Activated CD4-positive, alpha-beta T cell treated with anti-CD3 and anti-CD28 coated beads, Interleukin-2, amount 10 ng/mL, durations not matched to agents 24 days and 14 days (primary cell): ENCODE measurements around the gene PINLYP. TPM values are rescaled to one million over a fixed set of nuclear protein-coding genes. Genes with fewer than 3 reads are reported as not detected.
"Not testable (repeated sequence)": the region's sequence is repeated elsewhere in the genome, so short reads cannot be mapped to it uniquely, and the experiment has no call there.

Source experiments
- DNase-seq: peaks from one replicate; pipeline ENCODE4 v3.0.0; 2022
- H3K27ac Mint-ChIP-seq: one replicate; pipeline ENCODE4 v1.8.0; 2022; ENCODE audit warnings: mild to moderate bottlenecking, mixed read lengths
- H3K27me3 Mint-ChIP-seq: one replicate; pipeline ENCODE4 v1.8.0; 2022; ENCODE audit warnings: mixed read lengths
- H3K36me3 Mint-ChIP-seq: one replicate; pipeline ENCODE4 v1.8.0; 2022; ENCODE audit warnings: low read depth, mild to moderate bottlenecking, mixed read lengths
- H3K4me1 Mint-ChIP-seq: one replicate; pipeline ENCODE4 v1.8.0; 2021; ENCODE audit warnings: mixed read lengths
- H3K4me3 Mint-ChIP-seq: one replicate; pipeline ENCODE4 v1.8.0; 2022; ENCODE audit warnings: mild to moderate bottlenecking, moderate library complexity, mixed read lengths
- H3K9me3 Mint-ChIP-seq: one replicate; pipeline ENCODE4 v1.8.0; 2021; ENCODE audit warnings: mixed read lengths
- intact Hi-C: fragments of 100-400 bp; cut with micrococcal nuclease; formaldehyde crosslinking; loops from one replicate; pipeline ENCODE4 v1.15.1; 2023
- total RNA-seq: library from RNA; stranded (reverse); gene quantifications from 2 replicates; pipeline ENCODE4 v1.2.3, GENCODE V29; 2022

The PINLYP gene
- total RNA-seq, 1 donor from 2014 or later, result 7.9 TPM

GRCh38 chr19:43578787-43579186 lies 3.2 kb downstream of the PINLYP start:
- H3K27me3 Mint-ChIP-seq, result no peaks in the 10 kb centered on the region
- no peaks in the 10 kb centered on the region for H3K9me3 Mint-ChIP-seq
- no peak for DNase-seq
- intact Hi-C loops, result loop anchor here (5.0 kb wide), 1 partner anchor 131 kb away; no protein-coding TSS in a partner anchor
- H3K36me3 Mint-ChIP-seq, result peaks cover 11% of the 10 kb centered on the region
- peaks cover 36% of the 10 kb centered on the region for H3K4me1 Mint-ChIP-seq
- H3K4me3 Mint-ChIP-seq, result peak overlapping the region; percentile 85
- peak overlapping the region; percentile 70 for H3K27ac Mint-ChIP-seq

DNA sequence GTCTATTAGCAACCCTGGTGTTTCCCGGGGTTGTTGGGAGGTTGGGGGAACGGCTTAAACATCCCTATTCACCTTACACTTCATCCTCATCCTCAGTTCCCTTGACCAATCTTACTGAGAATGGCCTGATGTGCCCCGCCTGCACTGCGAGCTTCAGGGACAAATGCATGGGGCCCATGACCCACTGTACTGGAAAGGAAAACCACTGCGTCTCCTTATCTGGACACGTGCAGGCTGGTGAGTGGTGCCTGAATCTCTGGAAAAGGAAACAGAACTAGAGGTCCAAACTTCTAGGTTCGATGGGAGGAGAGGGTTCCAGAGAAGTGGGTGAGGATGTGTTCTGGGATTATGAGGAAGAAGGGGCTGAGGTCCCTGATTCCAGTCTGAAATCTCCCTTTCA lies 5.9 kb downstream of the PINLYP start:
- intact Hi-C loops, result no loop called here
- H3K4me1 Mint-ChIP-seq, result peaks cover 28% of the 10 kb centered on the region
- no peak for DNase-seq
- no peaks in the 10 kb centered on the region for H3K27me3 Mint-ChIP-seq
- H3K9me3 Mint-ChIP-seq, result no peaks in the 10 kb centered on the region
- peaks cover 18% of the 10 kb centered on the region for H3K36me3 Mint-ChIP-seq
- peak overlapping the region; percentile 85 for H3K4me3 Mint-ChIP-seq
- no peak overlapping the region for H3K27ac Mint-ChIP-seq

DNA sequence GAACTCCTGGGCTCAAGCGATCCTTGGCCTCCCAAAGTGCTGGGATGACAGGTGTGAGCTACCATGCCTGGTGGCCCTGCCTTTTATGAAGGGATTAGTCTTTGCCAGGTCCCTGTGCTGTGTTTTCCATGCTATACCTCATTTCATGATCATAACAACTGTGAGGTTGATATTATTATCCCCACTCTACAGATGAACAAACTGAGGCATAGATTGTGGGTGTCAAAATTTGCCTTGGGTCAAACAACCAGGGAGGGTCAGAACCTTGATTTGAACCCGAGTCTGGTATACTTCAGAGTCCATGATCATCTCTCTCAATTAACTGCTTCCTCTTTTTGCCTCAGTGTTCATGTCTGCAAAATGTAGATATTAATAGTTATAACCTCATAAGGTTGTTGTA lies 6.9 kb downstream of the PINLYP start:
- Mint-ChIP-seq H3K27me3 (no peaks in the 10 kb centered on the region), H3K36me3 (peaks cover 18% of the 10 kb centered on the region), H3K4me3 (no peak overlapping the region), H3K27ac (peak overlapping the region; percentile 25), H3K9me3 (no peaks in the 10 kb centered on the region), H3K4me1 (peaks cover 27% of the 10 kb centered on the region)
- DNase-seq, result no peak
- intact Hi-C loops, result no loop called here

- H3K36me3 Mint-ChIP-seq, result peaks cover 14% of the 10 kb centered on the region
- peak overlapping the region; percentile 78 for H3K27ac Mint-ChIP-seq
- no peak for DNase-seq
- H3K4me1 Mint-ChIP-seq, result peaks cover 22% of the 10 kb centered on the region
- intact Hi-C loops, result no loop called here
- H3K9me3 Mint-ChIP-seq, result no peaks in the 10 kb centered on the region
- H3K4me3 Mint-ChIP-seq, result no peak overlapping the region
- H3K27me3 Mint-ChIP-seq, result no peaks in the 10 kb centered on the region
Measured at GRCh38 chr19:43584484-43584883, 8.9 kb downstream of the PINLYP start.

- H3K27ac Mint-ChIP-seq, result no peak overlapping the region
- no peaks in the 10 kb centered on the region for H3K27me3 Mint-ChIP-seq
- no peak for DNase-seq
- no peak overlapping the region for H3K4me3 Mint-ChIP-seq
- no peaks in the 10 kb centered on the region for H3K9me3 Mint-ChIP-seq
- intact Hi-C loops, result no loop called here
- peaks cover 14% of the 10 kb centered on the region for H3K4me1 Mint-ChIP-seq
- peaks cover 22% of the 10 kb centered on the region for H3K36me3 Mint-ChIP-seq
Measured at GRCh38 chr19:43586346-43586745, 10.7 kb downstream of the PINLYP start.

DNA sequence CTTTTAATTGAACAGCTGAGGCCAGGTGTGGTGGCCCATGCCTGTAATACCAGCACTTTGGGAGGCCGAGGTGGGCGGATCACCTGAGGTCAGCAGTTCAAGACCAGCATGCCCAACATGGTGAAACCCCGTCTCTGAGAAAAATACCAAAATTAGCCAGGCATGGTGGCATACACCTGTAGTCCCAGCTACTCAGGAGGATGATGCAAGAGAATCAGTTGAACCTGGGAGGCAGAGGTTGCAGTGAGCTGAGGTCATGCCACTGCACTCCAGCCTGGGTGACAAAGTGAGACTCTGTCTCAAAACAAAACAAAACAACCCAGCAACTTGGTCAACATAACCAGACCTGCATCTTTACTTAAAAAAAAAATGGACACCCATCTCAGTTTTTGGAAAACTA lies 11.4 kb downstream of the PINLYP start:
- H3K27ac Mint-ChIP-seq, H3K27me3 Mint-ChIP-seq, intact Hi-C loops, H3K4me3 Mint-ChIP-seq, DNase-seq, H3K4me1 Mint-ChIP-seq, H3K9me3 Mint-ChIP-seq: not testable (repeated sequence)
- peaks cover 23% of the 10 kb centered on the region for H3K36me3 Mint-ChIP-seq

DNA sequence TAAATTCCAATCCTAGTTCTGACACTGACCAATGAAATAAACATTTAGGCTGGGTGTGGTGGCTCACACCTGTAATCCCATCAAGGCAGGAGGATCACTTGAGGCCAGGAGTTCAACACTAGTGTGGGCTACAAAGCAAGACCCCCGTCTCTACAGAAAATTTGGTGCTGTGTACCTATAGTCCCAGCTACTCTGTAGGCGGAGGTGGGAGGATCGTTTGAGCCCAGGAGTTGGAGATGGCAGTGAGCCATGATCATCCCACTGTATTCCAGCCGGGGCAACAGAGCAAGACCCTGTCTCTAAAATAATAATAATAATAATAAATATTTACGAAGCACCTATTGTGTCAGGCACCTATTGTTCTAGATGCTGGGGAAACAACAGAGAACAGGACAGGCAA lies 13.7 kb downstream of the PINLYP start:
- Mint-ChIP-seq H3K27me3 (no peaks in the 10 kb centered on the region), H3K4me3 (no peak overlapping the region), H3K4me1 (peaks cover 13% of the 10 kb centered on the region), H3K36me3 (peaks cover 34% of the 10 kb centered on the region), H3K27ac (no peak overlapping the region), H3K9me3 (no peaks in the 10 kb centered on the region)
- intact Hi-C loops, result no loop called here
- DNase-seq, result no peak

- Mint-ChIP-seq H3K9me3 (no peaks in the 10 kb centered on the region), H3K27ac (no peak overlapping the region), H3K27me3 (no peaks in the 10 kb centered on the region), H3K4me1 (peaks cover 12% of the 10 kb centered on the region), H3K4me3 (no peak overlapping the region), H3K36me3 (peaks cover 31% of the 10 kb centered on the region)
- DNase-seq, result no peak
- intact Hi-C loops, result loop anchor here (10.0 kb wide), 1 partner anchor 915 kb away; the partner anchor contains the start of gene ZNF180
Measured at GRCh38 chr19:43589678-43590077, 14.1 kb downstream of the PINLYP start.

GRCh38 chr19:43591904-43592772 lies 16.5 kb downstream of the PINLYP start:
- H3K4me1 Mint-ChIP-seq, result peaks cover 22% of the 10 kb centered on the region
- H3K4me3 Mint-ChIP-seq, result no peak overlapping the region
- DNase-seq, result no peak
- intact Hi-C loops, result loop anchor here (10.0 kb wide), 1 partner anchor 913 kb away; the partner anchor contains the start of gene ZNF180
- no peak overlapping the region for H3K27ac Mint-ChIP-seq
- no peaks in the 10 kb centered on the region for H3K9me3 Mint-ChIP-seq
- no peaks in the 10 kb centered on the region for H3K27me3 Mint-ChIP-seq
- H3K36me3 Mint-ChIP-seq, result peaks cover 30% of the 10 kb centered on the region

GRCh38 chr19:43592800-43593350 lies 17.3 kb downstream of the PINLYP start:
- Mint-ChIP-seq H3K27ac (no peak overlapping the region), H3K36me3 (peaks cover 36% of the 10 kb centered on the region), H3K4me3 (no peak overlapping the region), H3K9me3 (no peaks in the 10 kb centered on the region), H3K27me3 (no peaks in the 10 kb centered on the region), H3K4me1 (peaks cover 29% of the 10 kb centered on the region)
- no peak for DNase-seq
- intact Hi-C loops, result loop anchor here (10.0 kb wide), 1 partner anchor 912 kb away; the partner anchor contains the start of gene ZNF180

DNA sequence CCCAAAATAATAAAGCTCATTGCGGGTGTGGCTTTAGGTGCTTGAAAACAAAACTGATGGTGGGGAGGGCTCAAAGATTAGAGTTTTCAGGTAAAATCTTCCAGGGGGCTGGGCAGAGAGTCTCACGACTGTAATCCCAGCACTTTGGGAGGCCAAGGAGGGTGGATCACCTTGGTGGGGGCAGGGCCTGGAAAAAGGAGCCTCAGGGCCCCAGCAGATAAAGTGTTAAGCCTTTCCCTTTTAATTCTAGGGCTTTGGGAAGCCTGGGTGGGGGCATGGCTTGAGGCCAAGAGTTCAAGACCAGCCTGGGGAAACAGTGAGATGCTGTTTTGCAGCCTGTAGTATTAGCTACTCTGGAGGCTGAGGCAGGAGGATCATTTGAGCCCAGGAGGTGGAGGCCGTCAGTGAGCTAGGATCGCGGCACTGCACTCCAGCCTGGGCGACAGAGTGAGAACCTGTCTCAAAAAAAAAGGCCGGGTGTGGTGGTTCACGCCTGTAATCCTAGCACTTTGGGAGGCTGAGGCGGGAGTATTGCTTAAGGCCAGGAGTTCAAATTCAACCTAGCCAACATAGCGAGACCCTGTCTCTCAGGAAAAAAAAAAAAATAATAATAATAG lies 18.6 kb downstream of the PINLYP start:
- peak overlapping the region; percentile 14 for H3K27ac Mint-ChIP-seq
- H3K36me3 Mint-ChIP-seq, result peaks cover 40% of the 10 kb centered on the region
- H3K9me3 Mint-ChIP-seq, result no peaks in the 10 kb centered on the region
- no peaks in the 10 kb centered on the region for H3K27me3 Mint-ChIP-seq
- DNase-seq, result no peak
- peaks cover 35% of the 10 kb centered on the region for H3K4me1 Mint-ChIP-seq
- intact Hi-C loops, result loop anchor here (1.0 to 10.0 kb wide), 3 partner anchors 39 to 911 kb away; partner anchors contain the start of gene ZNF180
- H3K4me3 Mint-ChIP-seq, result peak overlapping the region; percentile 96

GRCh38 chr19:43594710-43595604 lies 19.4 kb downstream of the PINLYP start:
- Mint-ChIP-seq H3K27me3 (no peaks in the 10 kb centered on the region), H3K4me3 (peak overlapping the region; percentile 96), H3K9me3 (no peaks in the 10 kb centered on the region), H3K36me3 (peaks cover 41% of the 10 kb centered on the region), H3K27ac (peak overlapping the region; percentile 96), H3K4me1 (peaks cover 33% of the 10 kb centered on the region)
- DNase-seq, result peak; percentile 93
- intact Hi-C loops, result loop anchor here (1.0 to 10.0 kb wide), 3 partner anchors 40 to 910 kb away; partner anchors contain the start of gene ZNF180

- H3K27ac Mint-ChIP-seq, result peak overlapping the region; percentile 96
- H3K4me3 Mint-ChIP-seq, result peak overlapping the region; percentile 96
- DNase-seq, result no peak
- intact Hi-C loops, result loop anchor here (10.0 kb wide), 1 partner anchor 909 kb away; the partner anchor contains the start of gene ZNF180
- H3K4me1 Mint-ChIP-seq, result peaks cover 33% of the 10 kb centered on the region
- H3K9me3 Mint-ChIP-seq, result no peaks in the 10 kb centered on the region
- no peaks in the 10 kb centered on the region for H3K27me3 Mint-ChIP-seq
- H3K36me3 Mint-ChIP-seq, result peaks cover 38% of the 10 kb centered on the region
Measured at GRCh38 chr19:43595605-43595998, 20.0 kb downstream of the PINLYP start.
